ENCODE measurements around the gene DNAH6. TPM values are rescaled to one million over a fixed set of nuclear protein-coding genes. Genes with fewer than 3 reads are reported as not detected.

Gene DNAH6
- total RNA-seq, 1 experiment from 2014 or later: not detected

- no TSS peak for BruUV-seq (replicated peaks)
- Histone ChIP-seq H3K27me3 (replicated peaks; ENCODE audit: insufficient read depth, low read depth, low read length, poor library complexity) (peaks cover 11% of the 10 kb centered on the region), H3K27ac (ENCODE audit: low read depth, low read length, poor library complexity, severe bottlenecking) (no peak overlapping the region), H3K36me3 (ENCODE audit: insufficient read depth, low read length, poor library complexity, severe bottlenecking) (no peaks in the 10 kb centered on the region), H3K4me3 (ENCODE audit: low read depth, low read length, poor library complexity, severe bottlenecking) (no peak overlapping the region), H3K9me3 (ENCODE audit: low read depth, low read length, poor library complexity, severe bottlenecking) (no peaks in the 10 kb centered on the region), H3K4me1 (ENCODE audit: insufficient read depth, low read length, poor library complexity, severe bottlenecking) (no peaks in the 10 kb centered on the region)
- intact Hi-C loops (cut with micrococcal nuclease; ENCODE audit: unreplicated experiment): no loop called here
- DNase-seq (ENCODE audit: low spot score): no peak
- ChIA-PET POLR2A (ENCODE audit: low non-redundant PET) (no interaction called here), CTCF (no interaction called here)
- no peak for TF ChIP-seq CTCF (conservative IDR thresholded peaks at IDR 0.05; ENCODE audit: low read depth, low read length)
- TF ChIP-seq EZH2 (IDR thresholded peaks at IDR 0.05; ENCODE audit: borderline replicate concordance, low read depth, low read length, poor library complexity, severe bottlenecking): no peak
Observed at GRCh38 chr2:84649487-84650142, 133.3 kb downstream of the DNAH6 start.

DNA sequence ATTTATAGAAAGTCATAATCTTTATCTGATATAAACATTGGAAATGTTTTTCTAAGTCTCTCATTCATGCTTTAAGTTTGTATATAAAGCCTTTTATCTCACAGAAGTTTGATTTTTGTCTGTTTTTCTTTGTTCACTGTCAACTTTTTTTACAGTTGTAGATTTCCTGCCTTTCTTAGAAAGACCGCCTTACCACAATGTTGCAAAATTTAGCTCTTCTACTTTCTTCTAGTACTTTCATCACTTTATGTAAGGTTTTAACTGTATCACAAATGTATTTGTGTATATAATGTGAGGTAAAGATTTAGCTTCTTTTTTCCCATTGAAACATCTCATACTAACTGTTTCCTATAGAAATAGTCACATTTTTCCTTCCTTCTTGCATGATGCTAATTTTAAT lies 136.1 kb downstream of the DNAH6 start:
- ChIA-PET POLR2A (ENCODE audit: low non-redundant PET) (no interaction called here), CTCF (no interaction called here)

GRCh38 chr2:84653302-84653701 lies 137.0 kb downstream of the DNAH6 start:
- TF ChIP-seq EZH2 (IDR thresholded peaks at IDR 0.05; ENCODE audit: borderline replicate concordance, low read depth, low read length, poor library complexity, severe bottlenecking) (no peak), CTCF (conservative IDR thresholded peaks at IDR 0.05; ENCODE audit: low read depth, low read length) (no peak)
- Histone ChIP-seq H3K27ac (ENCODE audit: low read depth, low read length, poor library complexity, severe bottlenecking) (no peak overlapping the region), H3K4me3 (ENCODE audit: low read depth, low read length, poor library complexity, severe bottlenecking) (no peak overlapping the region), H3K9me3 (ENCODE audit: low read depth, low read length, poor library complexity, severe bottlenecking) (no peaks in the 10 kb centered on the region), H3K27me3 (replicated peaks; ENCODE audit: insufficient read depth, low read depth, low read length, poor library complexity) (peaks cover 15% of the 10 kb centered on the region), H3K4me1 (ENCODE audit: insufficient read depth, low read length, poor library complexity, severe bottlenecking) (no peaks in the 10 kb centered on the region), H3K36me3 (ENCODE audit: insufficient read depth, low read length, poor library complexity, severe bottlenecking) (no peaks in the 10 kb centered on the region)
- intact Hi-C loops (cut with micrococcal nuclease; ENCODE audit: unreplicated experiment): no loop called here
- BruUV-seq (replicated peaks): no TSS peak
- ChIA-PET CTCF (no interaction called here), POLR2A (ENCODE audit: low non-redundant PET) (no interaction called here)
- no peak for DNase-seq (ENCODE audit: low spot score)

More for the DNA sequence above, 136.1 kb downstream of the DNAH6 start:
- H3K4me1 ChIP-seq (ENCODE audit: insufficient read depth, low read length, poor library complexity, severe bottlenecking): no peaks in the 10 kb centered on the region
- no peaks in the 10 kb centered on the region for H3K9me3 ChIP-seq (ENCODE audit: low read depth, low read length, poor library complexity, severe bottlenecking)
- DNase-seq (ENCODE audit: low spot score): no peak
- TF ChIP-seq CTCF (conservative IDR thresholded peaks at IDR 0.05; ENCODE audit: low read depth, low read length) (no peak), EZH2 (IDR thresholded peaks at IDR 0.05; ENCODE audit: borderline replicate concordance, low read depth, low read length, poor library complexity, severe bottlenecking) (no peak)
- intact Hi-C loops (cut with micrococcal nuclease; ENCODE audit: unreplicated experiment): no loop called here
- no peak overlapping the region for H3K27ac ChIP-seq (ENCODE audit: low read depth, low read length, poor library complexity, severe bottlenecking)
- no peaks in the 10 kb centered on the region for H3K36me3 ChIP-seq (ENCODE audit: insufficient read depth, low read length, poor library complexity, severe bottlenecking)
- no TSS peak for BruUV-seq (replicated peaks)
- no peak overlapping the region for H3K4me3 ChIP-seq (ENCODE audit: low read depth, low read length, poor library complexity, severe bottlenecking)
- H3K27me3 ChIP-seq (replicated peaks; ENCODE audit: insufficient read depth, low read depth, low read length, poor library complexity): peaks cover 15% of the 10 kb centered on the region
